ENCODE data around the gene TAF15.
A peak's percentile ranks its signal among the peaks of the same experiment; 100 is the strongest.

Gene TAF15

GRCh38 chr17:35765756-35766488, 43.4 kb upstream of the TAF15 start:
- no peak for TF ChIP-seq CTCF (IDR thresholded peaks at IDR 0.05; ENCODE audit: control insufficient read depth, insufficient read depth, low read depth, low read length, missing control alignments)
- H3K4me3 ChIP-seq (ENCODE audit: control insufficient read depth, low read depth, low read length) = no peak overlapping the region
- no peak for DNase-seq (ENCODE audit: low read depth)

- no peak for DNase-seq (ENCODE audit: low read depth)
- TF ChIP-seq CTCF (IDR thresholded peaks at IDR 0.05; ENCODE audit: control insufficient read depth, insufficient read depth, low read depth, low read length, missing control alignments) = no peak
- no peak overlapping the region for H3K4me3 ChIP-seq (ENCODE audit: control insufficient read depth, low read depth, low read length)
These were observed 42.8 kb upstream of the TAF15 start for GRCh38 chr17:35766489-35766877.

GRCh38 chr17:35766903-35767510, 42.3 kb upstream of the TAF15 start:
- peak; percentile 70 for TF ChIP-seq CTCF (IDR thresholded peaks at IDR 0.05; ENCODE audit: control insufficient read depth, insufficient read depth, low read depth, low read length, missing control alignments)
- no peak for DNase-seq (ENCODE audit: low read depth)
- no peak overlapping the region for H3K4me3 ChIP-seq (ENCODE audit: control insufficient read depth, low read depth, low read length)

- no peak for DNase-seq (ENCODE audit: low read depth)
- no peak for TF ChIP-seq CTCF (IDR thresholded peaks at IDR 0.05; ENCODE audit: control insufficient read depth, insufficient read depth, low read depth, low read length, missing control alignments)
- no peak overlapping the region for H3K4me3 ChIP-seq (ENCODE audit: control insufficient read depth, low read depth, low read length)
These were observed 40.5 kb upstream of the TAF15 start for GRCh38 chr17:35768797-35769196.

- no peak for DNase-seq (ENCODE audit: low read depth)
- peak; percentile 18 for TF ChIP-seq CTCF (IDR thresholded peaks at IDR 0.05; ENCODE audit: control insufficient read depth, insufficient read depth, low read depth, low read length, missing control alignments)
- no peak overlapping the region for H3K4me3 ChIP-seq (ENCODE audit: control insufficient read depth, low read depth, low read length)
These were observed 39.3 kb upstream of the TAF15 start for GRCh38 chr17:35769895-35770486.

- TF ChIP-seq CTCF (IDR thresholded peaks at IDR 0.05; ENCODE audit: control insufficient read depth, insufficient read depth, low read depth, low read length, missing control alignments) = no peak
- DNase-seq (ENCODE audit: low read depth) = no peak
- H3K4me3 ChIP-seq (ENCODE audit: control insufficient read depth, low read depth, low read length) = no peak overlapping the region
These were observed 36.2 kb upstream of the TAF15 start for GRCh38 chr17:35773129-35773528.
